Measurements from ENCODE around the gene LMX1B.
A peak's percentile ranks its signal among the peaks of the same experiment; 100 is the strongest.

LMX1B gene

DNA sequence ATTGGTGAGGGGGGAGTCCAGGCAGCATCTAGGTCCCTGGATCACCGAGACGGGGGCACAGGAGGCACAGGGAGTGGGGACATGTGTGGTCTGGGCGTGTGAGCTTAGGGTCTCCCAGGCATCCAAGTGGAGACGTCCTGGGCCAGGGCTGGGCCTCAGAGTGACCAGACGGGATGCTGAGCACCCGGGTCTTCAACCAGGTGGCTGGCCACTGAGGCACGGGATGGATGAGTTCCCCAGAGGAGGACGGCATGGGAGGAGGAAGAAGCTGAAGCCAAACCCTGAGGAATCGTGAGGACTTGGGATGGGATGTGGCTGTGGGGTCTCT, 88.0 kb downstream of the LMX1B start:
- Histone ChIP-seq H3K9me3 (ENCODE audit: insufficient read depth, low read length) (no peaks in the 10 kb centered on the region), H3K27me3 (ENCODE audit: low read length) (no peaks in the 10 kb centered on the region), H4K20me1 (ENCODE audit: low read depth, low read length) (no peaks in the 10 kb centered on the region), H3K79me2 (ENCODE audit: insufficient read depth, low read length) (no peaks in the 10 kb centered on the region), H3K27ac (ENCODE audit: low read depth, low read length) (no peak overlapping the region), H3K4me3 (ENCODE audit: insufficient read depth, low read length, poor library complexity, severe bottlenecking) (no peak overlapping the region), H3K36me3 (ENCODE audit: low read length) (no peaks in the 10 kb centered on the region), H3K9ac (ENCODE audit: low read length) (no peak overlapping the region), H2AFZ (ENCODE audit: low read depth, low read length, severe bottlenecking) (no peak overlapping the region), H3K9me2 (replicated peaks; ENCODE audit: insufficient read depth, low read length) (no peaks in the 10 kb centered on the region), H3F3A (ENCODE audit: insufficient read depth) (no peaks in the 10 kb centered on the region), H3K4me2 (ENCODE audit: low read depth, low read length, poor library complexity, severe bottlenecking) (no peak overlapping the region)
- TF ChIP-seq, protein P1, sequence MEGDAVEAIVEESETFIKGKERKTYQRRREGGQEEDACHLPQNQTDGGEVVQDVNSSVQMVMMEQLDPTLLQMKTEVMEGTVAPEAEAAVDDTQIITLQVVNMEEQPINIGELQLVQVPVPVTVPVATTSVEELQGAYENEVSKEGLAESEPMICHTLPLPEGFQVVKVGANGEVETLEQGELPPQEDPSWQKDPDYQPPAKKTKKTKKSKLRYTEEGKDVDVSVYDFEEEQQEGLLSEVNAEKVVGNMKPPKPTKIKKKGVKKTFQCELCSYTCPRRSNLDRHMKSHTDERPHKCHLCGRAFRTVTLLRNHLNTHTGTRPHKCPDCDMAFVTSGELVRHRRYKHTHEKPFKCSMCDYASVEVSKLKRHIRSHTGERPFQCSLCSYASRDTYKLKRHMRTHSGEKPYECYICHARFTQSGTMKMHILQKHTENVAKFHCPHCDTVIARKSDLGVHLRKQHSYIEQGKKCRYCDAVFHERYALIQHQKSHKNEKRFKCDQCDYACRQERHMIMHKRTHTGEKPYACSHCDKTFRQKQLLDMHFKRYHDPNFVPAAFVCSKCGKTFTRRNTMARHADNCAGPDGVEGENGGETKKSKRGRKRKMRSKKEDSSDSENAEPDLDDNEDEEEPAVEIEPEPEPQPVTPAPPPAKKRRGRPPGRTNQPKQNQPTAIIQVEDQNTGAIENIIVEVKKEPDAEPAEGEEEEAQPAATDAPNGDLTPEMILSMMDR (IDR thresholded peaks at IDR 0.05; ENCODE audit: insufficient read depth, low read length, poor library complexity, severe bottlenecking): no peak
- TF ChIP-seq EZH2phosphoT487 (conservative IDR thresholded peaks at IDR 0.05; ENCODE audit: low read length): no peak

DNA sequence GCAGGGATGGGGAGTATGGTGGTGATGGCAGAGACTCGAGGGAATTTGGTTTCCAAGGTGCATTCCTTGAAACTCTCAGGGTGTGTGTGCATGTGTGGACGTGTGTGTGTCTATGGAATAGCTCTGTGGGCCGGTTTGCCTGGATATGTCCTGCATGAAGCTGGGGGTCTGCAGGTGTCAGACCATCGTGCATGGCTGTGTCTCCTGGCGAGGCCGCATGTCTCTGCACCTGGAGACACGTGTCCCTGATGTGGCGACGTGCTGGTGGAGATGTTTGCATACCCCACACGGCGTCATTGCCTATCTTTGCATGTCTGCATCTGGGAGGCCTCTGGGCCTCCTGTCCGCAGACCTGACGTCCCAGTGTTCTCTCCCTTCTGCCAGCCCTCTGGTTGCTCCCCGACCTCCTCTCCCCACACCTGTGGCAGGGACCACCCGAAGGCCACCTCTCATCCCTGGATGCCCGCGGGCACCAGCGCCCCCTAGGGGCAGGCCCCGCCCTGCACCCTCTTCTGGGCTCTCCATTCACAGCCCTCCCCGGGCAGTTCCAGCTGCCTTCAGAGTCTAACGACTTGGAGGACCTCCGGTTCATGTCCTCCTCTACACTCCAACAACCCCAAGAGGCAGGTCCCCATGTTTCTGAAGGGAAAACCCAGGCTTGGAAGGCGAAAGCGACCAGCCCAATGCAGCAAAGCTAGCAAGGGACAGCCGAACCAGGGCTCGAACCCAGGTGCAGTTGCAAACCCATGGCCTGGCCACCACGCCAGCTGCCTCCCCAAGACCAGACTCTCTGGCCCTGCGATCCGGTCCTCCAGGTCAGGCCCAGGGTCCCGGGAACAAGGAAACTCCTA, 88.6 kb downstream of the LMX1B start:
- Histone ChIP-seq H3F3A (ENCODE audit: insufficient read depth) (no peaks in the 10 kb centered on the region), H2AFZ (ENCODE audit: low read depth, low read length, severe bottlenecking) (no peak overlapping the region), H3K4me3 (ENCODE audit: insufficient read depth, low read length, poor library complexity, severe bottlenecking) (no peak overlapping the region)

DNA sequence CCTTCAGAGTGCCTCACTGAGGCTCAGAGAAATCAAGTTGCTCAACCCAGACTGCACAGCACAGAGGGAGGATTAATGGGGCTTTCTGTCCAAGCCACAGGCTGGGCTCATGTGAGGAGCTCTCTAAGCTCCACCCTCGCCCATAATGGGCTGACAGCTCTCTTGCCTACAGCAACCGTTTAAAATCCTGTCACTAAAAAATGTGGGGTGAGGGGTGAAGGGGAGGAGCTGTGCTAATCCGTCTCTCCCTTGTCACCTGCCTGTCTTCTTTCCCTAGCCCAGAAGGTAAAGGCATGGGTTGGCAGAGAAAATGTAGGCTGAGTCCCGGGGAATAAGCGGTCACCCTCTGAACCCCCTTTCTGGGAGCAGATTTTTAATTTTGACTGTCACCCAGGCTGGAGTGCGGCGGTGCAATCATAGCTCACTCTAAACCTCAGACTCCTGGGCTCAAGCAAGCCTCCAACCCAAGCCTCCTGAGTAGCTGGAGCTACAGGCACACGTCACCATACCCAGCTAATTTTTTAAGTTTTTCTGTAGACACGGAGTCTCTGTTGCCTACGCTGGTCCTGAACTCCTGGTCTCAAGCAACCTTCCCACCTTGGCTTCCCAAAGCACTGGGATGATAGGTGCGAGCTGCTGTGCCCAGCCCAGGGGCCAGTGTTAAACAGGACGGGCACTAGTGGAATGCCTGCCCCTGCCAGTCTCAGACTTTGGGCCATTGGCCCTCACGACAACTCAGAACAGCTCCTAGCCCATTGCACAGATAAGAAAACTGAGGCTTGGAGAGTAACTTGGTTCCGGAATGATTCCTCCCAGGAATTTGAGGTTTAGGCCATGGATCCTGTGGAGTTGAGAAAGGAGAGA, 89.5 kb downstream of the LMX1B start:
- Histone ChIP-seq H3F3A (ENCODE audit: insufficient read depth) (no peaks in the 10 kb centered on the region), H3K9me2 (replicated peaks; ENCODE audit: insufficient read depth, low read length) (no peaks in the 10 kb centered on the region), H3K4me2 (ENCODE audit: low read depth, low read length, poor library complexity, severe bottlenecking) (no peak overlapping the region), H3K79me2 (ENCODE audit: insufficient read depth, low read length) (no peaks in the 10 kb centered on the region), H3K27me3 (ENCODE audit: low read length) (no peaks in the 10 kb centered on the region), H3K27ac (ENCODE audit: low read depth, low read length) (no peak overlapping the region), H3K4me3 (ENCODE audit: insufficient read depth, low read length, poor library complexity, severe bottlenecking) (no peak overlapping the region), H2AFZ (ENCODE audit: low read depth, low read length, severe bottlenecking) (no peak overlapping the region), H3K9me3 (ENCODE audit: insufficient read depth, low read length) (no peaks in the 10 kb centered on the region), H3K36me3 (ENCODE audit: low read length) (no peaks in the 10 kb centered on the region), H4K20me1 (ENCODE audit: low read depth, low read length) (no peaks in the 10 kb centered on the region), H3K9ac (ENCODE audit: low read length) (no peak overlapping the region)
- TF ChIP-seq, protein P1 (IDR thresholded peaks at IDR 0.05; ENCODE audit: insufficient read depth, low read length, poor library complexity, severe bottlenecking): no peak
- TF ChIP-seq EZH2phosphoT487 (conservative IDR thresholded peaks at IDR 0.05; ENCODE audit: low read length): no peak

More for the DNA sequence above, 88.6 kb downstream of the LMX1B start:
- Histone ChIP-seq H3K9ac (ENCODE audit: low read length) (no peak overlapping the region), H3K36me3 (ENCODE audit: low read length) (no peaks in the 10 kb centered on the region), H3K9me2 (replicated peaks; ENCODE audit: insufficient read depth, low read length) (no peaks in the 10 kb centered on the region), H3K27me3 (ENCODE audit: low read length) (no peaks in the 10 kb centered on the region), H4K20me1 (ENCODE audit: low read depth, low read length) (no peaks in the 10 kb centered on the region), H3K9me3 (ENCODE audit: insufficient read depth, low read length) (no peaks in the 10 kb centered on the region), H3K27ac (ENCODE audit: low read depth, low read length) (no peak overlapping the region), H3K4me2 (ENCODE audit: low read depth, low read length, poor library complexity, severe bottlenecking) (no peak overlapping the region), H3K79me2 (ENCODE audit: insufficient read depth, low read length) (no peaks in the 10 kb centered on the region)
- no peak for TF ChIP-seq EZH2phosphoT487 (conservative IDR thresholded peaks at IDR 0.05; ENCODE audit: low read length)
- TF ChIP-seq, protein P1 (IDR thresholded peaks at IDR 0.05; ENCODE audit: insufficient read depth, low read length, poor library complexity, severe bottlenecking): peak; percentile 52

All from SU-DHL-6 (cell line).